GM19023 (cell line): ENCODE results near the gene NELFA.
"Not testable (repeated sequence)": the region's sequence is repeated elsewhere in the genome, so short reads cannot be mapped to it uniquely, and the experiment has no call there.

Experiments used
- ATAC-seq: cut with Tn5 transposase; IDR thresholded peaks from one replicate; pipeline ENCODE4 v1.9.1; 2021; ENCODE audit warnings: mild to moderate bottlenecking, moderate library complexity; ENCODE audit not compliant: unreplicated experiment

Gene NELFA

GRCh38 chr4:1994938-1995337 lies 13.8 kb downstream of the NELFA start:
- no peak for ATAC-seq

DNA sequence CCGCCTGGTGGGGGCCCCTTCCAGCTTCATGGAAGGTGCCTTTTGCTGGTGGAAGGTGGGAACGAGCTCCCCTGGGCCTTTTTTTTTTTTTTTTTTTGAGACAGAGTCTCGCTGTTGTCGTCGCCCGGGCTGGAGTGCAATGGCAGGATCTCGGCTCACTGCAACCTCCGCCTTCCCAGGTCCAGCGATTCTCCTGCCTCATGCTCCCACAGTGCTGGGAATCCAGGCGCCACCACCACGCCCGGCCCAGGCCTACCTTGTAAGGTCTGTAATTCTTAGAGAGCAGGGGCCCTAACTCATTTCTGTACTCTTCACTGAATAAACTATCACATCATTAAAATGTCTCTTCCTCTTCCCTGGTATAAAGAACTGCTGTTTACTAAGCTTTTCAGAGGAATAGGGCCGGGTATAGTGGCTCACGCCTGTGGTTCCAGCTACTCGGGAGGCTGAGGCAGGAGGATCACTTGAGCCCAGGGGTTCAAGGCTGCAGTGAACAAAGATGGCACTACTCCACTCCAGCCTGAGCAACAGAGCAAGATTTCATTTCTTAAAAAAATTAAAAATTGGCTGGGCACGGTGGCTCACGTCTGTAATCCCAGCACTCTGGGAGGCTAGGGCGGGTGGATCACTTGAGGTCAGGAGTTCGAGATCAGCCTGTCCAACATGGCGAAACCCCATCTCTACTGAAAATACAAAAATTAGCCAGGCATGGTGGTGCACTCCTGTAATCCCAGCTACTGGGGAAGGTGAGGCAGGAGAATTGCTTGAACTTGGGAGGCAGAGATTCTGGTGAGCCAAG lies 14.9 kb downstream of the NELFA start:
- ATAC-seq, result not testable (repeated sequence)

GRCh38 chr4:1993169-1993516 lies 15.6 kb downstream of the NELFA start:
- no peak for ATAC-seq

DNA sequence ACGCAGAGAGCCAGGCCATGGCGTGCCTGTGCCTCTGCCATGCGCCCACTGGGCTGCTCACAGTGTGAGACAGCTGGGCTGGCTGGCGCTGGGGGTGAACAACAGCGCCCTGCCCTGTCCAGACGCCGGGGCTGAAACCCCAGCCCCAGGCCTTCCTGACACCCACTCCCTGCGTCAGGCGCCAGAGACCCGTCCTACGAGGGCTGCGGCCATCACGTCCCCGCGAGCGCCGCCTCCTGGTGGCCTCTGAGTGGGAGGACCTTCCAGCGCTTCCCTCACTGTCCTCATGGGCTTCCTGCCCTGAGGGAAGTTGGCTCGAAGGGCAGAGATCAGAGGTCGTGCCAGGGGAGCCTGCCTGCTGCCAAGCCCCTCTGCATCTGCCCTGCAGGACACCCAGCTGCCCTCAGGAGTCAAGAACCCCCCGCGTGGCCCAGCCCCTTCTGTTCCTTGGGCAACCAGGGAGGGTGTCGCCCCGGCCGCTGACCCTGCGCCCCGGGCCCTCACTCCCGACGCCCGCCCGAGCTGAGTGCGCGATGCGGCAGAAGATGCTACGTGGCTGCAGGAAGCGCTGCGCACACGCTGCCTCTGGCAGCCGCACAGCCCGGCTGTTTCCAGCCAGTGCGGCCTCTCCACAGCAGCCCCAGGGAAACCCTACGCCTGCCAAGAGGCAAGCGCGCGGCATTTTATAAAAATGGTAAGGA lies 16.2 kb downstream of the NELFA start:
- no peak for ATAC-seq

DNA sequence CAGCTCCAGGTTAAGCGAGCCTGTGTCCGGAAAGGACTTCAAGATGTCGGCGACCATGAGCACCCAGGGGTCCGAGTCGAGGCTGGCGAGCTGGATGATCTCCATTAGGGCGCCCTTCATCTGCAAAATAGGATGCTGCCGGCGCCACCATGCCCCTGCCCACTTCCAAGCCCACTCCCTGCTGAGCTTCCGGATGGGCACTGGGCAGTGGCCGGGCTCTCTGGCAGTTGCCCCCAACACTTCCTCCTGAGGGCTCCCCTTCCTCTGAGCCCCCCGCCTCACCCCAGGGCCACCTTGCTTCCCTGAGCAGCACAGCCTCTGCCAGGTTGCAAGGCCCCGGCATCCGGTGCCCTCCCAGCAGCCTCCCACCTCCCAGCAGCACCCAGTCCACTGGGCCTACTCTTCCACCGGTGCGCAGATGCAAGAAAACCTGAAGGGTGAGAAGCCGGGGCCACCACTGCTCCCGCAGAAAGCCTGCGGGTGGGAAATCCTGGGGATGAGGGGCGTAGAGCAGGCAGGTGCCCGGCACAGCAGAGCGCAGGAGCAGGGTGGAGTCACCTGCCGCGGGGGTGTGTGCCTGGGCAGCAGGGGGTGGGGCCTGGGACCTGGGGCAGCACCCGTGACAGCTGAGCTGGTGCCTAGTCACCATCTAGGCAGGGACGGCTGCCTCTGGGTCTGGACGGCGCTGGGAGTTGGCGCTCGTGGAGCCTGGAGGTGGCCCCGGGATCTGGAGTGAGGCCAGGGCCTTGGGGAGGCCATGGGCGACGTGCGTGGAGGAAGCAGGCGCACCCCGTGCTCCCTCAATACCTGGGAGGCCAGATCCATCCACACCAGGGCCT lies 17.0 kb downstream of the NELFA start:
- no peak for ATAC-seq

- ATAC-seq, result no peak
Measured at GRCh38 chr4:1991087-1991486, 17.7 kb downstream of the NELFA start.

- no peak for ATAC-seq
Measured at GRCh38 chr4:1990676-1991075, 18.1 kb downstream of the NELFA start.

DNA sequence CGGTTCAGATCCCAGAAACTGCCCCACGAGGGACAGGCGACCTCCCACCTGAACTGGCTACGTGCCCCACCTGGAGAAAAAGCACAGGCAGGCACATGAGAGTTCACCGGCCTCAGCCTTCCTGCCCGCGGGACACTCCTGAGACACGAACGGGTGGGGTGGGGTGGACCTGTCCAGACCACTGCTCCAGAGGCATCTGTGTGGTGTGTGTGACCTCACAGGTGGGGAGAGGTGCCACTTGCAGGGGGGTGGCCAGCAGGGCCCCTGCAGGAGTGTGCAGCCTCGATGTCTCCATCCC lies 18.5 kb downstream of the NELFA start:
- ATAC-seq, result no peak

- ATAC-seq, result no peak
Measured at GRCh38 chr4:1989533-1990347, 19.0 kb downstream of the NELFA start.

DNA sequence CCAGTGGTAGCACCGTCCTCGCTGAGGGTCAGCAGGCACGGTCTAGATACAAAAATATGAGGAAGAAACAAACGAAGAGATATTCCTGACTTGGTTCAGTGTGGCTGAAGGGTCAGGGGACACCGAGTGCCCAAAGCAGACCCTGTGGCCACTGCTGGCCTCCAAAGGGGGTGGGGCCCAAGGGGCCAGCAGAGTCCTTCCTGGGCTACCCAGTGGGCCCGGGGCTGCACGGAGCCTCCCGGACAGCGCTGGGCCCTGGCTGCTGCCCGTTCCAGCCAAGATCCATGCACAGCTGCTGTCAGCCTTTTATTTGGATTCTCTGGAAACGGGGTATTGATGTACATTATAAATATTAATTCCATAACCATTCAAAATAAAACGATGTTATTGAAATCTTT lies 20.4 kb downstream of the NELFA start:
- no peak for ATAC-seq

DNA sequence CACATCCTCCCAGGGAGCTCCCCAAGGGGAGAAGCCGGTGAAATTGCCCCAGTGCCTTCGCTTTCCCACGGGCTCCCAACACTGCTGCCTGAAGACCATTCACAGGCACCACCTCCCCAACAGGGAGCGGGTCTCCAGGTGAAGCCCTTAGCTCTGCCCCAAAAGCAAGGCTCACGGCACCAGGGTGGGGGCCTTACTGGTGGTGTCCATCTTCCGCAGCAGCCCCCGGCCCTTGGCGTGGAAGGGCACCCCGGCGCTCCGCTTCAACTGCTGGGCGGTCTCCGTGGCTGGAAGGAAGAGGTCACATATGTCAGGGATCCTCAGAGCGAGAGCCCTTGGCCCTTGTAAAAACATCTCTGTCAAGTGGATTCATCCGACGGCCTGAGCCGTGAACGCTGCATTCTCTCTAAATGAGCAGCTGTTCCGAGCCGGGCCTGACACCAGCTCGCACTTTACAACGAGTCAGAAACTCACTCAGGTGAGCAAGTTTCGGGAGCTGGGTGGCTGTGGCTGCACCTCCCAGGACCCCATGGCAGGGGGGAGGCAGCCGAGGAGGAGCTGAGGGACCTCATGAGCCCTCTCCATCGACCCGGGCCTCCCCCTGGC lies 20.9 kb downstream of the NELFA start:
- no peak for ATAC-seq

DNA sequence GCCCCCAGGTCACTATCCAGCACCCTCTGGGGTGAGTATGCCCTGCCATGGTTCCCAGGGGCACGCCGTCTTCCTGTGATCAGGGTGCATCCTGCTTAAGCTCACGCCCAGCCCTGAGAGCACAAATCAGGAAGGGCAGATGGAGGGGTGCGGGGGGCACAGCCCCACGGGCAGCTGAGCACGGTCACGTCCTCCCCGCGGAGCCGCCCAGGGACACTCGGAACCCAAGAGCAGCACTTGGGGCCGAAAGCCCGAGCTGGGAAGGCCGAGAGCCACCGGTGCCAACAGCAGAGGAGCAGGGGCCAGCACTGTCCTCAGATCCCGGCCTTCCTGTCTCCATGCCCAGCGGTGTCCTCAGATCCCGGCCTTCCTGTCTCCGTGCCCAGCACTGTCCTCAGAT lies 21.5 kb downstream of the NELFA start:
- no peak for ATAC-seq

DNA sequence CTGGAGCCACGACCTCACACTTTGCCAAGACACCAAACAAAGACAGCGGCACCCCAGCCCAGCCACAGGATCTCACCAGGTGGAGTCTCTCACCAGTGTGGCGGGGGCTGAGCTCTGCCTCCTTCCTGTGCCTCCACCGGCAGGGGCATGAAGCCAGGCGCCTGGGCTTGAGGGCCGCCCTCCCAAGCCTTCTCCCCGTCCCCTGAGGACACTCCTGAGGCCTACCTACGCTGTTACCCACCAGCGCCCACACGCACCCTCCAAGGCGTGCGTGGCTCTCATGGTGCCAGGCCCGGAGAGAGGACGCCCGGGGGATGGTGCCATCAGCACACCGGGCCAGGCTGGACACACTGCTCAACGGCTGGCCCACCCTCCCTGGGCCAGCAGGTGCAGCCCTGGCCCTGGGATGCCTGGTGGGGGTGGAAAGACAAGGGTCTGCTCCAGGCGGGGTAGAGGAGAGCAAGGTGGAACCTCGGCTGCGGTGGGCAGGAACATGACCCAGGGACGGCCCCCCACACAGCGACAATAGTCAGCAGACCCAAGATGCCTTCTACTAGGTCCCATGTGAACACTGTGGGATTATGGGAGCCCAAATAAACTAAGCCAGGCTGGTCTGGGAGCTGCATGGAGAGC lies 22.1 kb downstream of the NELFA start:
- no peak for ATAC-seq

- no peak for ATAC-seq
Measured at GRCh38 chr4:1985780-1986577, 22.8 kb downstream of the NELFA start.

DNA sequence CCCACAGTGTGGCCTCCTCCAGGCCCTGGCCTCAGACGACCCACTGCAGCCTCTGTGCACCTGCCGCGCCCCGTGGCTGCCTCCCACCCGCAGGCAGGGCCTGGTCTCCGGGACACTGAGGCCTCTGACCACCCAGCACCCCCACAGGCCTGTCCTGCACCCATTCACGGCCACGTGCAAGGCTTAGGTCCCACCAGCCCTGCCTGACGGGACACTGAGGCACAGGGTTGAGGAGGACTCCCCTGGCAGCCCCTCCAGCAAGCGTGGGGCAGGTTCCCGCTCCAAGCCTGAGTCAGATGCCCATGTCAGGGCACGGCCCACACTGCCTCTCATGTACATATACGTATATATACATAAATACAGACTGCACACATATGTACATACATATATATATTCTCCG lies 23.5 kb downstream of the NELFA start:
- ATAC-seq, result no peak

GRCh38 chr4:1984406-1985191 lies 24.2 kb downstream of the NELFA start:
- no peak for ATAC-seq

DNA sequence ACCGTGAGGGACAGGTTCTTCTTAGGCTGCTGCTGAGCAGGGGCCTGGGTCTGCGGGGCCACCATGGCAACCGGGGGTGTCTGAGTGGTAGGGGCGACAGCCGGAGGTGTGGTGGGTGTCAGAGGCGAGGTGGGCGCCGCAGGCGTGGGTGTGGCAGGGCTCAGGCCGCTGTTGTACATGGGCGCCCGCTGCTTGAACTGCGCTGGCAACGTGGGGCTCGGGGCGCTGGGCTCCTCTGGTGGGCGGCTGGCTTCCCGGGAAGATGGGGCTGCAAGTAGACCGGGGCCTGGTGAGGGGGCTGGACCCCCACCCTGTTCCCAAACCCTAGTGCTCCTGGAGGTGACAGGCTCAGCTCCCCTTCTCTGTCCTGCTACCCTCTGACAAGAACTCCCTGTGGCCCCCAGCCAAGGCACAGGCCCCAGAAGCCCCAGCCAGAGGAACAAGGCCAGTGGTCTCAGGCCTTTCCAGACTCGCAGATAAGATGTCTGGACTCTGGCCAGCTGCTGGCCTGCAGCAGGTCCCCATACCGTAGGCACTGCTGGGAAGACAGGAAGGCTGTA lies 24.8 kb downstream of the NELFA start:
- no peak for ATAC-seq
